GM21576 (cell line): ENCODE data around the gene E2F6.

Source experiments
- ATAC-seq: cut with Tn5 transposase; IDR thresholded peaks from one replicate; pipeline ENCODE4 v1.9.1; 2021; ENCODE audit warnings: mild to moderate bottlenecking, moderate library complexity; ENCODE audit not compliant: unreplicated experiment

E2F6 gene

DNA sequence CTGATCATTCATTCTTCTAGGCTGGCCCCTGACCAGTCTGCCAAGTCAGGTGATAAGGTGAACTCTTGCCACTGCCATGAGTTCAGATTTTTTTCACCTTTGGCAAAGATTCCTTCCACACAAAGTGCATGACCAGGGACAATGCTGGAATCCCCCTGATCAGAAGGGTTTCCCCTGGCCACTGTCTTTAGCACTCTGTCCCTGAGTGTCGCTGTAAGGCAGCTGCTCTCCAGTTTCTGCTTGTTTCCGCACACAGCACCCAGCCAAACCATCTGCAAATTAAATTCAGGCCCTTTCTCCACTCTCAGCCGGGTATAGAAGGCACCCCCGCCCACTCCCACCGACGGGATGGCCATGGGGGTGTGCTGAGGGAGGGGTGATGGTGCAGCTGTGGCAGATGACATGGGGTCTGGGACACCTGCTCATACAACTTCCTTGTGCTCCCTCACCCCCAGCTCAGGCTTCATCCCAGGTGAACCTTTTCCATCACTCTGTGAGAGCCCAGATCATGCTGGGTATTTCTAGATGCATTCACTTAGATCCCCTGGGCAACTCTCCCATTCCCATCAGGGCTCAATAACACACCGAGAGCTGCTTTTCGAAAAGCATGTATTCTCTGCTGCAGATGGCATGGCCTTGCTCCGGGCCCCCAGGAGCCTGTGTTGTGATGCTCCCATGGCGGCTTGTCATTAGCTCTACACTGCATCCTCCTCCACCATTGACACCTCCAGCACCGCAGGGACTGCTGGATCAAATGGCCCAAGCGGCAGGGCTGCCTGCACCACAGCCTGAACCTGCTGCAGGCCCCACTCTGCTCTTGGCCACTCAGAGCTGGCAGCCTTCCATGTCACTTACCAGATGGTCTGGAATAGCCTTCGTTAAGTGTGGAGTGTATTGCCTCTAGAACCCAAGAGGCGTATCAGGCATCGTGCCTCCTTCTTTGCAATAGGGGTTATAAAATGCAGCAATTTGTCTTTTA, 69.2 kb downstream of the E2F6 start:
- no peak for ATAC-seq

GRCh38 chr2:11396021-11396420, 69.9 kb downstream of the E2F6 start:
- no peak for ATAC-seq

DNA sequence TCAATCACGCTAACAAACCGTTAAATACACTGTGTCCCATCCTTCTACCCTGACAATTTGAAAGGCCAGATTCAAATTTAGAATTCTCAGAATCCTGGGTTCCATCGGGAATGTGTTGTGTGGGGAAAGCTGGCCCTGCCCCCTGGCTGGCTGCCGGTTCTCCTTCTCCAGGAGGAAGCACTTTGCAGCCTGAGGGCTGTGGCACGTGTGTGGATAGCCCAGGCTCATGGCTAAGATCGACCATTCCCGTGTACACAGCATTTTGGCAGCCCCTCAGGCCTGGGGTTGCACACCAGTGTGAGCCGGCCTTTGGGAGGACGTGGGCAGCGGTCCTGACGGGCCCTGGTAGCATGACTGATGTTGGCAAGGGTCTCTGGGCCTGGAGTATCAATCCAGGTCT, 70.6 kb downstream of the E2F6 start:
- no peak for ATAC-seq
